WTC11 (cell line): ENCODE results near the gene GPX2. TPM values are rescaled to one million over a fixed set of nuclear protein-coding genes. Genes with fewer than 3 reads are reported as not detected.
A peak's percentile ranks its signal among the peaks of the same experiment; 100 is the strongest.

Source experiments
- ATAC-seq: fragments of 200-7000 bp; cut with Tn5 transposase; 2 replicates; pipeline ENCODE4 v1.10.0; 2021; ENCODE audit warnings: mild to moderate bottlenecking, moderate library complexity
- CTCF ChIA-PET: fragments of 300-600 bp; sonication (Branson Sonifier 250); formaldehyde crosslinking; loops from one replicate; lab custom pipeline; 2021; ENCODE audit warnings: antibody characterized with exemption; lab: Charles Lee
- POLR2A ChIA-PET: fragments of 350-600 bp; sonication (Branson Sonifier 250); formaldehyde crosslinking; loops from one replicate; lab custom pipeline; 2021; ENCODE audit warnings: antibody characterized with exemption; lab: Charles Lee
- DNase-seq: peaks from one replicate; pipeline ENCODE4 v3.0.0; 2021; ENCODE audit warnings: low spot score
- H3K27ac Mint-ChIP-seq: 2 replicates; pipeline ENCODE4 v1.8.0; 2021; ENCODE audit warnings: mixed read lengths
- H3K27me3 Mint-ChIP-seq: 2 replicates; pipeline ENCODE4 v1.8.0; 2021; ENCODE audit warnings: low read depth, mild to moderate bottlenecking, moderate library complexity, mixed read lengths
- H3K36me3 Mint-ChIP-seq: 2 replicates; pipeline ENCODE4 v1.8.0; 2021; ENCODE audit warnings: mixed read lengths
- H3K4me1 Mint-ChIP-seq: 2 replicates; pipeline ENCODE4 v1.8.0; 2022; ENCODE audit warnings: mixed read lengths
- H3K4me3 Mint-ChIP-seq: 2 replicates; pipeline ENCODE4 v1.8.0; 2021; ENCODE audit warnings: mild to moderate bottlenecking, moderate library complexity, mixed read lengths
- H3K9me3 Mint-ChIP-seq: 2 replicates; pipeline ENCODE4 v1.8.0; 2021; ENCODE audit warnings: mixed read lengths
- ATF1 ChIP-seq: sonication (generic); formaldehyde crosslinking; IDR thresholded peaks from 2 replicates; pipeline ENCODE4 v1.8.1; 2023; ENCODE audit warnings: mild to moderate bottlenecking, moderate library complexity, missing genetic modification reagents
- CBFB ChIP-seq: sonication (generic); formaldehyde crosslinking; IDR thresholded peaks from 2 replicates; pipeline ENCODE4 v1.8.1; 2022; ENCODE audit warnings: mild to moderate bottlenecking, low read depth, missing genetic modification reagents
- FOXK1 ChIP-seq: sonication (generic); formaldehyde crosslinking; IDR thresholded peaks from 2 replicates; pipeline ENCODE4 v1.8.0; 2022; ENCODE audit warnings: mild to moderate bottlenecking, moderate library complexity, missing genetic modification reagents
- GRHL2 ChIP-seq: fragments of 250-450 bp; sonication (Bioruptor Pico); IDR thresholded peaks from 2 replicates; pipeline ENCODE4 v1.8.0; 2022; ENCODE audit warnings: mild to moderate bottlenecking, moderate library complexity; ENCODE audit not compliant: insufficient replicate concordance, severe bottlenecking
- JUN ChIP-seq: sonication (generic); formaldehyde crosslinking; IDR thresholded peaks from 2 replicates; pipeline ENCODE4 v1.8.0; 2023; ENCODE audit warnings: mild to moderate bottlenecking, missing genetic modification reagents
- MXD4 ChIP-seq: fragments of 250-450 bp; sonication (Bioruptor Pico); IDR thresholded peaks from 2 replicates; pipeline ENCODE4 v1.8.0; 2021; ENCODE audit warnings: mild to moderate bottlenecking, moderate library complexity, borderline replicate concordance
- NFATC4 ChIP-seq: fragments of 250-450 bp; sonication (Bioruptor Pico); IDR thresholded peaks from 2 replicates; pipeline ENCODE4 v1.9.0; 2021; ENCODE audit warnings: mild to moderate bottlenecking
- PRRX2 ChIP-seq: fragments of 250-450 bp; sonication (Bioruptor Pico); IDR thresholded peaks from 2 replicates; pipeline ENCODE4 v1.8.0; 2021; ENCODE audit warnings: mild to moderate bottlenecking
- SMAD3 ChIP-seq: sonication (generic); formaldehyde crosslinking; IDR thresholded peaks from 2 replicates; pipeline ENCODE4 v1.8.0; 2022; ENCODE audit warnings: missing genetic modification reagents, mild to moderate bottlenecking, borderline replicate concordance
- ZNF138 ChIP-seq: sonication (generic); formaldehyde crosslinking; conservative IDR thresholded peaks from 2 replicates; pipeline ENCODE4 v1.8.1; 2022; ENCODE audit warnings: mild to moderate bottlenecking, moderate library complexity, missing genetic modification reagents
- ZNF219 ChIP-seq: sonication (generic); formaldehyde crosslinking; IDR thresholded peaks from 2 replicates; pipeline ENCODE4 v1.8.0; 2023; ENCODE audit warnings: missing genetic modification reagents, mild to moderate bottlenecking, borderline replicate concordance
- ZNF232 ChIP-seq: sonication (generic); formaldehyde crosslinking; IDR thresholded peaks from 2 replicates; pipeline ENCODE4 v1.8.0; 2022; ENCODE audit warnings: mild to moderate bottlenecking, missing genetic modification reagents
- ZNF416 ChIP-seq: fragments of 250-450 bp; sonication (Bioruptor Pico); IDR thresholded peaks from 2 replicates; pipeline ENCODE4 v1.9.0; 2021; ENCODE audit warnings: mild to moderate bottlenecking, inconsistent platforms
- ZNF671 ChIP-seq: fragments of 250-450 bp; sonication (Bioruptor Pico); IDR thresholded peaks from 2 replicates; pipeline ENCODE4 v1.8.0; 2021; ENCODE audit warnings: mild to moderate bottlenecking
- total RNA-seq: library from RNA; stranded (reverse); gene quantifications from 3 replicates; pipeline ENCODE4 v1.2.3, GENCODE V29; 2021
- TF ChIP-seq, protein P1 (sequence below): sonication (generic); formaldehyde crosslinking; IDR thresholded peaks from 2 replicates; pipeline ENCODE4 v1.8.0; 2023; ENCODE audit warnings: mild to moderate bottlenecking, missing genetic modification reagents
- TF ChIP-seq, protein P2 (sequence below): sonication (generic); formaldehyde crosslinking; IDR thresholded peaks from 2 replicates; pipeline ENCODE4 v1.8.0; 2022; ENCODE audit warnings: mild to moderate bottlenecking, missing genetic modification reagents
- TF ChIP-seq, protein P3 (sequence below): sonication (generic); formaldehyde crosslinking; IDR thresholded peaks from 2 replicates; pipeline ENCODE4 v1.8.1; 2023; ENCODE audit warnings: mild to moderate bottlenecking, moderate library complexity, missing genetic modification reagents
- TF ChIP-seq, protein P4 (sequence below): sonication (generic); formaldehyde crosslinking; IDR thresholded peaks from 2 replicates; pipeline ENCODE4 v1.8.1; 2022; ENCODE audit warnings: low read depth, mild to moderate bottlenecking, moderate library complexity, missing genetic modification reagents, borderline replicate concordance
- TF ChIP-seq, protein P5 (sequence below): fragments of 250-450 bp; sonication (Bioruptor Pico); conservative IDR thresholded peaks from 2 replicates; pipeline ENCODE4 v1.9.0; 2021; ENCODE audit warnings: mild to moderate bottlenecking
- TF ChIP-seq, protein P6 (sequence below): sonication (generic); formaldehyde crosslinking; IDR thresholded peaks from 2 replicates; pipeline ENCODE4 v1.8.1; 2023; ENCODE audit warnings: mild to moderate bottlenecking, missing genetic modification reagents
- TF ChIP-seq, protein P7 (sequence below): fragments of 200-600 bp; IDR thresholded peaks from 2 replicates; pipeline ENCODE4 v1.8.0; 2022; ENCODE audit warnings: antibody characterized with exemption
- TF ChIP-seq, protein P8 (sequence below): sonication (generic); formaldehyde crosslinking; IDR thresholded peaks from 2 replicates; pipeline ENCODE4 v1.8.1; 2023; ENCODE audit warnings: mild to moderate bottlenecking, missing genetic modification reagents, moderate library complexity

The GPX2 gene
- total RNA-seq, 1 experiment from 2014 or later, result 1.5 TPM

DNA sequence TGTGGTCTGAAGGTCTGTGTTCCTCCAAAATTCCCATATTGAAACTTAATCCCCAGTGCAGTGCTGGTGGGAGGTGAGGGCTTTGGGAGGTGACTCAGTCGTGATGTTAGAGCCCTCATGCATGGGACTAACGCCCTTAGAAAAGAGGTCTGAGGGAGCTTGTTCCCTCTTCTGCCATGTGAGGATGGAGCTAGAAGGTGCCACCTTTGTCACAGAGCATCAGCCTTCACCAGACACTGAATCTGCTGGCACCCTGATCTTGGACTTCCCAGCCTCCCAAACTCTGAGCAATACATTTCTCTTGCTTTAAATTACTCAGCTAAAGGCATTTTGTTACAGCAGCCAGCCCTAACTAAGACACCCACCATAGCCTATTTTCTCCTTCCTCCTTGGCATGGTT is 15.7 kb upstream of the GPX2 start (continued):
- TF ChIP-seq, protein P1, sequence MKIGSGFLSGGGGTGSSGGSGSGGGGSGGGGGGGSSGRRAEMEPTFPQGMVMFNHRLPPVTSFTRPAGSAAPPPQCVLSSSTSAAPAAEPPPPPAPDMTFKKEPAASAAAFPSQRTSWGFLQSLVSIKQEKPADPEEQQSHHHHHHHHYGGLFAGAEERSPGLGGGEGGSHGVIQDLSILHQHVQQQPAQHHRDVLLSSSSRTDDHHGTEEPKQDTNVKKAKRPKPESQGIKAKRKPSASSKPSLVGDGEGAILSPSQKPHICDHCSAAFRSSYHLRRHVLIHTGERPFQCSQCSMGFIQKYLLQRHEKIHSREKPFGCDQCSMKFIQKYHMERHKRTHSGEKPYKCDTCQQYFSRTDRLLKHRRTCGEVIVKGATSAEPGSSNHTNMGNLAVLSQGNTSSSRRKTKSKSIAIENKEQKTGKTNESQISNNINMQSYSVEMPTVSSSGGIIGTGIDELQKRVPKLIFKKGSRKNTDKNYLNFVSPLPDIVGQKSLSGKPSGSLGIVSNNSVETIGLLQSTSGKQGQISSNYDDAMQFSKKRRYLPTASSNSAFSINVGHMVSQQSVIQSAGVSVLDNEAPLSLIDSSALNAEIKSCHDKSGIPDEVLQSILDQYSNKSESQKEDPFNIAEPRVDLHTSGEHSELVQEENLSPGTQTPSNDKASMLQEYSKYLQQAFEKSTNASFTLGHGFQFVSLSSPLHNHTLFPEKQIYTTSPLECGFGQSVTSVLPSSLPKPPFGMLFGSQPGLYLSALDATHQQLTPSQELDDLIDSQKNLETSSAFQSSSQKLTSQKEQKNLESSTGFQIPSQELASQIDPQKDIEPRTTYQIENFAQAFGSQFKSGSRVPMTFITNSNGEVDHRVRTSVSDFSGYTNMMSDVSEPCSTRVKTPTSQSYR (CRISPR knock-in tag), result no peak
- TF ChIP-seq NFATC4 (CRISPR knock-in tag) (no peak), GRHL2 (CRISPR knock-in tag) (no peak), SMAD3 (CRISPR knock-in tag) (no peak)
- TF ChIP-seq, all 79 proteins: peak for 0

DNA sequence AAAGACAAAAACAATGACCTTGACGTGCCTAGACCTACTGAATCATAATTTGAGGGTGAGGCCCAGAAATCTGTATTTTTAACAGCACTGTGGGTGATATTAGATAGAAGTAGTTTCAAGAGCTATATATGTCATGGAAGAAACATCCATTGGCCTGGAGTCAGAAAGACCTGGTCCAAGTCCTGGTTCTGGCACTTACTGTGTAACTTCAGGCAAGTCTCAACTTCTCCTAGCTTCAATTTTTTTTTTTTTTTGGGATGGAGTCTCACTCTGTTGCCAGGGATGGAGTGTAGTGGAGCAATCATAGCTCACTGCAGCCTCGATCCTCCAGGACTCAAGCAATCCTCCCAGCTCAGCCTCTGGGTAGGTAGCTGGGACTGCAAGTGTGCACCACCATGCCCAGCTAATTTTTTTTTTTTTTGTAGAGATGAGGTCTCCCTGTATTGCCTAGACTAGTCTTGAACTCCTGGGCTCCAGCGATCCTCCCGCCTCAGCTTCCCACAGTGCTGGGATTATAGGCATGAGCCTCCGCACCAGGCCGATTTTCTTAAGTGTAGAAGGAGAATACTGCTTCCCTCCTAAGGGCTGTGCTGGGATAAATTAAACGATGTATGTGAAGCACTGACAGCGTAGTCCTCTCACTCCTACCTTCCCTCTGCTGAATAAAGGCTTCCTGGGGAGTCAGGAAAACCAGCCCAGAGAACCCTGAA is 14.3 kb upstream of the GPX2 start:
- H3K27ac Mint-ChIP-seq, result peak overlapping the region; percentile 87
- peaks cover 52% of the 10 kb centered on the region for H3K4me1 Mint-ChIP-seq
- no peak for DNase-seq
- no peaks in the 10 kb centered on the region for H3K27me3 Mint-ChIP-seq
- CTCF ChIA-PET, result interaction anchor here (0.6 to 3.0 kb wide), 9 partner anchors 9 to 134 kb away, joined by 3 to 11 read pairs (median 6); partner anchors contain the start of gene FNTB
- no peaks in the 10 kb centered on the region for H3K9me3 Mint-ChIP-seq
- POLR2A ChIA-PET, result interaction anchor here (0.5 to 0.7 kb wide), 3 partner anchors 34 to 627 kb away, joined by 3 read pairs; no protein-coding TSS in a partner anchor
- ATAC-seq, result no peak
- H3K4me3 Mint-ChIP-seq, result 0 out of 2 replicates have a peak overlapping the region, but pooled peaks have one; percentile 4
- H3K36me3 Mint-ChIP-seq, result peaks cover 3% of the 10 kb centered on the region; the same call in 1 of the 2 replicates
- TF ChIP-seq, protein P2, sequence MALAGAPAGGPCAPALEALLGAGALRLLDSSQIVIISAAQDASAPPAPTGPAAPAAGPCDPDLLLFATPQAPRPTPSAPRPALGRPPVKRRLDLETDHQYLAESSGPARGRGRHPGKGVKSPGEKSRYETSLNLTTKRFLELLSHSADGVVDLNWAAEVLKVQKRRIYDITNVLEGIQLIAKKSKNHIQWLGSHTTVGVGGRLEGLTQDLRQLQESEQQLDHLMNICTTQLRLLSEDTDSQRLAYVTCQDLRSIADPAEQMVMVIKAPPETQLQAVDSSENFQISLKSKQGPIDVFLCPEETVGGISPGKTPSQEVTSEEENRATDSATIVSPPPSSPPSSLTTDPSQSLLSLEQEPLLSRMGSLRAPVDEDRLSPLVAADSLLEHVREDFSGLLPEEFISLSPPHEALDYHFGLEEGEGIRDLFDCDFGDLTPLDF (CRISPR knock-in tag), result no peak
- TF ChIP-seq, protein P3, sequence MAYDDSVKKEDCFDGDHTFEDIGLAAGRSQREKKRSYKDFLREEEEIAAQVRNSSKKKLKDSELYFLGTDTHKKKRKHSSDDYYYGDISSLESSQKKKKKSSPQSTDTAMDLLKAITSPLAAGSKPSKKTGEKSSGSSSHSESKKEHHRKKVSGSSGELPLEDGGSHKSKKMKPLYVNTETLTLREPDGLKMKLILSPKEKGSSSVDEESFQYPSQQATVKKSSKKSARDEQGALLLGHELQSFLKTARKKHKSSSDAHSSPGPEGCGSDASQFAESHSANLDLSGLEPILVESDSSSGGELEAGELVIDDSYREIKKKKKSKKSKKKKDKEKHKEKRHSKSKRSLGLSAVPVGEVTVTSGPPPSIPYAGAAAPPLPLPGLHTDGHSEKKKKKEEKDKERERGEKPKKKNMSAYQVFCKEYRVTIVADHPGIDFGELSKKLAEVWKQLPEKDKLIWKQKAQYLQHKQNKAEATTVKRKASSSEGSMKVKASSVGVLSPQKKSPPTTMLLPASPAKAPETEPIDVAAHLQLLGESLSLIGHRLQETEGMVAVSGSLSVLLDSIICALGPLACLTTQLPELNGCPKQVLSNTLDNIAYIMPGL, result no peak
- TF ChIP-seq, protein P4, sequence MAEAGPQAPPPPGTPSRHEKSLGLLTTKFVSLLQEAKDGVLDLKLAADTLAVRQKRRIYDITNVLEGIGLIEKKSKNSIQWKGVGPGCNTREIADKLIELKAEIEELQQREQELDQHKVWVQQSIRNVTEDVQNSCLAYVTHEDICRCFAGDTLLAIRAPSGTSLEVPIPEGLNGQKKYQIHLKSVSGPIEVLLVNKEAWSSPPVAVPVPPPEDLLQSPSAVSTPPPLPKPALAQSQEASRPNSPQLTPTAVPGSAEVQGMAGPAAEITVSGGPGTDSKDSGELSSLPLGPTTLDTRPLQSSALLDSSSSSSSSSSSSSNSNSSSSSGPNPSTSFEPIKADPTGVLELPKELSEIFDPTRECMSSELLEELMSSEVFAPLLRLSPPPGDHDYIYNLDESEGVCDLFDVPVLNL, result no peak
- TF ChIP-seq ZNF232 (CRISPR knock-in tag) (no peak), ZNF138 (CRISPR knock-in tag) (no peak), JUN (CRISPR knock-in tag) (no peak), FOXK1 (CRISPR knock-in tag) (no peak), PRRX2 (CRISPR knock-in tag) (no peak), CBFB (CRISPR knock-in tag) (no peak), ZNF416 (CRISPR knock-in tag) (no peak), ATF1 (no peak), ZNF219 (CRISPR knock-in tag) (no peak), ZNF671 (CRISPR knock-in tag) (no peak), MXD4 (CRISPR knock-in tag) (no peak)
- TF ChIP-seq, protein P5, sequence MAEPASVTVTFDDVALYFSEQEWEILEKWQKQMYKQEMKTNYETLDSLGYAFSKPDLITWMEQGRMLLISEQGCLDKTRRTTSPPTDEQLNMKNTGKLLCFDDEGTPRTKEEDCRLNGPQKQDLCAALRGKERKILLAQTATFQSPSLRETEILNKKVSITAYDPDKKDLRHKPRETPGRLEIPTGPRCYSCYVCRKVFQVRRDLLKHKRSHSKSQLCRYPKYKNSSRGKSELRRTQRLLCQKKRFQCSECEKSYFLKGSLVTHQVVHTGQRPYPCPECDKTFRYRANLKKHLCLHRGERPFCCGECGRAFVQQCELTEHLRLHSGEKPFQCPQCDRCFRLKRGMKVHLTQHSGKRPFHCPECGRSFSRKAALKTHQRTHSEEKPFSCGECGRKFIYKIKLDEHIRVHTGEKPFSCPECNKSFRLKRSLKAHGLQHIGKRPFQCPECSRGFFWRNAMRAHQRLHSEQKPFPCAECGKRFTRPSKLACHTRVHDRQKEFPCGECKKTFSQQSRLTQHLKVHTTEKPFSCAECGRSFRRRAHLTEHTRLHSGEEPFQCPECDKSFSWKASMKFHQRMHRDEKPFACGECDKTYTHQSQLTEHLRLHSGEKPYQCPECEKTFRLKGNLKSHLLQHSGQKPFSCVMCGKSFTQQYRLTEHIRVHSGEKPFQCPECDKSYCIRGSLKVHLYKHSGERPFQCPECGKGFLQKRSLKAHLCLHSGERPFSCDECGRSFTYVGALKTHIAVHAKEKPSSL (CRISPR knock-in tag), result no peak
- TF ChIP-seq, protein P6, sequence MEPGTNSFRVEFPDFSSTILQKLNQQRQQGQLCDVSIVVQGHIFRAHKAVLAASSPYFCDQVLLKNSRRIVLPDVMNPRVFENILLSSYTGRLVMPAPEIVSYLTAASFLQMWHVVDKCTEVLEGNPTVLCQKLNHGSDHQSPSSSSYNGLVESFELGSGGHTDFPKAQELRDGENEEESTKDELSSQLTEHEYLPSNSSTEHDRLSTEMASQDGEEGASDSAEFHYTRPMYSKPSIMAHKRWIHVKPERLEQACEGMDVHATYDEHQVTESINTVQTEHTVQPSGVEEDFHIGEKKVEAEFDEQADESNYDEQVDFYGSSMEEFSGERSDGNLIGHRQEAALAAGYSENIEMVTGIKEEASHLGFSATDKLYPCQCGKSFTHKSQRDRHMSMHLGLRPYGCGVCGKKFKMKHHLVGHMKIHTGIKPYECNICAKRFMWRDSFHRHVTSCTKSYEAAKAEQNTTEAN, result no peak
- TF ChIP-seq, protein P7, sequence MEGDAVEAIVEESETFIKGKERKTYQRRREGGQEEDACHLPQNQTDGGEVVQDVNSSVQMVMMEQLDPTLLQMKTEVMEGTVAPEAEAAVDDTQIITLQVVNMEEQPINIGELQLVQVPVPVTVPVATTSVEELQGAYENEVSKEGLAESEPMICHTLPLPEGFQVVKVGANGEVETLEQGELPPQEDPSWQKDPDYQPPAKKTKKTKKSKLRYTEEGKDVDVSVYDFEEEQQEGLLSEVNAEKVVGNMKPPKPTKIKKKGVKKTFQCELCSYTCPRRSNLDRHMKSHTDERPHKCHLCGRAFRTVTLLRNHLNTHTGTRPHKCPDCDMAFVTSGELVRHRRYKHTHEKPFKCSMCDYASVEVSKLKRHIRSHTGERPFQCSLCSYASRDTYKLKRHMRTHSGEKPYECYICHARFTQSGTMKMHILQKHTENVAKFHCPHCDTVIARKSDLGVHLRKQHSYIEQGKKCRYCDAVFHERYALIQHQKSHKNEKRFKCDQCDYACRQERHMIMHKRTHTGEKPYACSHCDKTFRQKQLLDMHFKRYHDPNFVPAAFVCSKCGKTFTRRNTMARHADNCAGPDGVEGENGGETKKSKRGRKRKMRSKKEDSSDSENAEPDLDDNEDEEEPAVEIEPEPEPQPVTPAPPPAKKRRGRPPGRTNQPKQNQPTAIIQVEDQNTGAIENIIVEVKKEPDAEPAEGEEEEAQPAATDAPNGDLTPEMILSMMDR, result no peak
- TF ChIP-seq, protein P8, sequence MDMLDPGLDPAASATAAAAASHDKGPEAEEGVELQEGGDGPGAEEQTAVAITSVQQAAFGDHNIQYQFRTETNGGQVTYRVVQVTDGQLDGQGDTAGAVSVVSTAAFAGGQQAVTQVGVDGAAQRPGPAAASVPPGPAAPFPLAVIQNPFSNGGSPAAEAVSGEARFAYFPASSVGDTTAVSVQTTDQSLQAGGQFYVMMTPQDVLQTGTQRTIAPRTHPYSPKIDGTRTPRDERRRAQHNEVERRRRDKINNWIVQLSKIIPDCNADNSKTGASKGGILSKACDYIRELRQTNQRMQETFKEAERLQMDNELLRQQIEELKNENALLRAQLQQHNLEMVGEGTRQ, result no peak
